SU-DHL-6 (cell line): ENCODE data around the gene UBE2G2.

Experiments
- H2AFZ ChIP-seq: fragments of 200-600 bp; sonication (generic); 2 replicates; pipeline ENCODE4 v1.6.1; 2014; ENCODE audit warnings: low read depth, mild to moderate bottlenecking, moderate library complexity, mixed read lengths, antibody characterized with exemption, low read length; ENCODE audit not compliant: severe bottlenecking
- H3F3A ChIP-seq: fragments of 200-600 bp; shearing (Covaris generic); 2 replicates; pipeline ENCODE4 v1.6.0; 2016; ENCODE audit warnings: antibody characterized with exemption, mild to moderate bottlenecking; ENCODE audit not compliant: insufficient read depth
- H3K27ac ChIP-seq: fragments of 200-600 bp; sonication (generic); 2 replicates; pipeline ENCODE4 v1.5.1; 2016; ENCODE audit warnings: low read depth, mild to moderate bottlenecking, low read length, moderate library complexity, mixed read lengths
- H3K27me3 ChIP-seq: fragments of 200-600 bp; sonication (generic), shearing (Covaris generic); 2 replicates; pipeline ENCODE4 v1.6.0; 2014; ENCODE audit warnings: mild to moderate bottlenecking, low read length
- H3K36me3 ChIP-seq: fragments of 200-600 bp; sonication (generic); 2 replicates; pipeline ENCODE4 v1.6.1; 2014; ENCODE audit warnings: mild to moderate bottlenecking, low read length, mixed read lengths
- H3K4me2 ChIP-seq: fragments of 300-600, 200-600 bp; shearing (Covaris generic), sonication (generic); 2 replicates; pipeline ENCODE4 v1.6.0; 2014; ENCODE audit warnings: low read length, low read depth, mild to moderate bottlenecking; ENCODE audit not compliant: poor library complexity, severe bottlenecking
- H3K4me3 ChIP-seq: fragments of 200-600 bp; sonication (generic); 2 replicates; pipeline ENCODE4 v1.5.1; 2014; ENCODE audit warnings: antibody characterized with exemption, low read length, mild to moderate bottlenecking, mixed read lengths; ENCODE audit not compliant: insufficient read depth, poor library complexity, severe bottlenecking
- H3K79me2 ChIP-seq: fragments of 200-600 bp; sonication (generic); 2 replicates; pipeline ENCODE4 v1.6.1; 2014; ENCODE audit warnings: mild to moderate bottlenecking, low read length, moderate library complexity; ENCODE audit not compliant: insufficient read depth
- H3K9ac ChIP-seq: fragments of 200-600 bp; sonication (generic); 2 replicates; pipeline ENCODE4 v1.7.0; 2014; ENCODE audit warnings: mild to moderate bottlenecking, low read length
- H3K9me2 ChIP-seq: fragments of 200-600 bp; sonication (generic); replicated peaks from 2 replicates; pipeline ENCODE4 v1.6.1; 2014; ENCODE audit warnings: low read length; ENCODE audit not compliant: insufficient read depth
- H3K9me3 ChIP-seq: fragments of 200-600 bp; sonication (generic); 2 replicates; pipeline ENCODE4 v1.6.1; 2014; ENCODE audit warnings: low read length, mixed read lengths; ENCODE audit not compliant: insufficient read depth
- H4K20me1 ChIP-seq: fragments of 200-600 bp; sonication (generic); 2 replicates; pipeline ENCODE4 v1.6.1; 2014; ENCODE audit warnings: low read depth, mild to moderate bottlenecking, antibody characterized with exemption, low read length, moderate library complexity, mixed read lengths
- EZH2phosphoT487 ChIP-seq: fragments of 200-600 bp; sonication (generic), shearing (Covaris generic); conservative IDR thresholded peaks from 2 replicates; pipeline ENCODE4 v1.6.1; 2018; ENCODE audit warnings: mild to moderate bottlenecking, antibody characterized with exemption, low read length, moderate library complexity, mixed read lengths
- TF ChIP-seq, protein P1 (sequence below): fragments of 200-600 bp; sonication (generic); IDR thresholded peaks from one replicate; pipeline ENCODE4 v1.5.1; 2017; ENCODE audit warnings: antibody characterized with exemption, mild to moderate bottlenecking, low read length, moderate library complexity; ENCODE audit not compliant: insufficient read depth, poor library complexity, severe bottlenecking

UBE2G2 gene

DNA sequence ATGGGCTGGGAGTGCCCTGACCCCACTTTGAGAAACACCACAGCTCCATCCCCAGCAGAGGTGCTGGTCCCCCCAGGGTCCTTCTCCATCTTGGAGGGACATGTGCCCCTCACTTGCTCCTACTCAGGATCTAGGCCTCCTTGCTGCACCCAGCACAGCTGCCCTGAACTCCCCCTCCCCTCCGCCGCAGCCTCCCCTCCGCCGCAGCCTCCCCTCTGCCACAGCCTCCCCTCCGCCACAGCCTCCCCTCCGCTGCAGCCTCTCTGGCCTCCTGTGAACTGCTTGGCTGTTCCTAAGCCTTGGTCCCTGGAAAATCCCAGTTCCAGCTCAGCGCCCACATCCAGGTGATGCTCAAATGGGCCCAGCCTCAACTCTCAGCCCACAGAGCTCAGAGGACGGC, 74.3 kb downstream of the UBE2G2 start:
- Histone ChIP-seq H3K79me2 (no peaks in the 10 kb centered on the region), H3K27me3 (no peaks in the 10 kb centered on the region), H3K4me2 (no peak overlapping the region), H2AFZ (no peak overlapping the region), H4K20me1 (no peaks in the 10 kb centered on the region), H3K9me3 (no peaks in the 10 kb centered on the region), H3K27ac (no peak overlapping the region), H3K4me3 (no peak overlapping the region), H3K9ac (no peak overlapping the region), H3K36me3 (no peaks in the 10 kb centered on the region), H3K9me2 (no peaks in the 10 kb centered on the region), H3F3A (no peaks in the 10 kb centered on the region)
- TF ChIP-seq, protein P1, sequence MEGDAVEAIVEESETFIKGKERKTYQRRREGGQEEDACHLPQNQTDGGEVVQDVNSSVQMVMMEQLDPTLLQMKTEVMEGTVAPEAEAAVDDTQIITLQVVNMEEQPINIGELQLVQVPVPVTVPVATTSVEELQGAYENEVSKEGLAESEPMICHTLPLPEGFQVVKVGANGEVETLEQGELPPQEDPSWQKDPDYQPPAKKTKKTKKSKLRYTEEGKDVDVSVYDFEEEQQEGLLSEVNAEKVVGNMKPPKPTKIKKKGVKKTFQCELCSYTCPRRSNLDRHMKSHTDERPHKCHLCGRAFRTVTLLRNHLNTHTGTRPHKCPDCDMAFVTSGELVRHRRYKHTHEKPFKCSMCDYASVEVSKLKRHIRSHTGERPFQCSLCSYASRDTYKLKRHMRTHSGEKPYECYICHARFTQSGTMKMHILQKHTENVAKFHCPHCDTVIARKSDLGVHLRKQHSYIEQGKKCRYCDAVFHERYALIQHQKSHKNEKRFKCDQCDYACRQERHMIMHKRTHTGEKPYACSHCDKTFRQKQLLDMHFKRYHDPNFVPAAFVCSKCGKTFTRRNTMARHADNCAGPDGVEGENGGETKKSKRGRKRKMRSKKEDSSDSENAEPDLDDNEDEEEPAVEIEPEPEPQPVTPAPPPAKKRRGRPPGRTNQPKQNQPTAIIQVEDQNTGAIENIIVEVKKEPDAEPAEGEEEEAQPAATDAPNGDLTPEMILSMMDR: no peak
- no peak for TF ChIP-seq EZH2phosphoT487

DNA sequence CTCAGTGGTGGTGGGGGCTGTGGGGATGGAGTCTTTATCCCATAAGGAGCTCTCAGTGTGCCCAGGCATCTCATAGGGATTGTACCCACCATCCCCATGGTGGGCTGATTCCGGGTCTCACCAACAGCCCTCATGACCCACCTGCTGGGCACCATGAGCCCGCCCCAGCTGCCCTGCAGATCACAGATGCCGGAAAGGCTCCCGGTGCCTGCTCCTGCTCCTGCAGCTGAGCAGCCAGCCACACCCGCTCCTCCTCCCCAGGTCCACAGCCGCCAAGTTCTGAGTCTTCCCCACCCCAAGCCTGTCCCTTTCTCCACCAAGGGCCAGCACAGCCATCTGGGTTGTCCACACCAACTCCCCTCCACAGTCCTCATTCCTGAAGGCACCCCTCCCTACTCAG, 74.8 kb downstream of the UBE2G2 start:
- Histone ChIP-seq H3K4me3 (no peak overlapping the region), H3K9ac (no peak overlapping the region), H3K9me2 (no peaks in the 10 kb centered on the region), H3K79me2 (no peaks in the 10 kb centered on the region), H4K20me1 (no peaks in the 10 kb centered on the region), H3K27me3 (no peaks in the 10 kb centered on the region), H3K4me2 (no peak overlapping the region), H3K27ac (no peak overlapping the region), H2AFZ (no peak overlapping the region), H3K36me3 (no peaks in the 10 kb centered on the region), H3F3A (no peaks in the 10 kb centered on the region), H3K9me3 (no peaks in the 10 kb centered on the region)
- TF ChIP-seq EZH2phosphoT487: no peak
- TF ChIP-seq, protein P1: no peak

DNA sequence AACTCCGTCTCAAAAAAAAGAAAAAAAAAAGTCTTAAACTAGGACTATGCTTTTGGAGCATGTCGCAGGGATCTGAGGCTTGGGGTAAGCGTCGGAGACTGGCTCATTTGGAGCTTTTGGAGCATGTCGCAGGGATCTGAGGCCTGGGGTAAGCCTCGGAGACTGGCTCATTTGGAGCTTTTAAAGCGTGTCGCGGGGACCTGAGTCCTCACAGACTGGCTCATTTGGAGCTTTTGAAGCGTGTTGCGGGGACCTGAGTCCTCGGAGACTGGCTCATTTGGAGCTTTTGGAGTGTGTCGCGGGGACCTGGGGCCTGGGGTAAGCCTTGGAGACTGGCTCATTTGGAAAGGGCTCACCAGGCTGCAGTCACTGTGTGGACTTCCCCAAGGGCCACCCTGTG, 76.7 kb downstream of the UBE2G2 start:
- Histone ChIP-seq H3K27me3 (no peaks in the 10 kb centered on the region), H3F3A (no peaks in the 10 kb centered on the region), H3K4me3 (no peak overlapping the region), H3K9me2 (no peaks in the 10 kb centered on the region), H3K9me3 (no peaks in the 10 kb centered on the region), H3K27ac (no peak overlapping the region), H4K20me1 (no peaks in the 10 kb centered on the region), H2AFZ (no peak overlapping the region), H3K36me3 (no peaks in the 10 kb centered on the region), H3K79me2 (no peaks in the 10 kb centered on the region), H3K4me2 (no peak overlapping the region), H3K9ac (no peak overlapping the region)
- TF ChIP-seq EZH2phosphoT487: no peak
- TF ChIP-seq, protein P1: no peak

DNA sequence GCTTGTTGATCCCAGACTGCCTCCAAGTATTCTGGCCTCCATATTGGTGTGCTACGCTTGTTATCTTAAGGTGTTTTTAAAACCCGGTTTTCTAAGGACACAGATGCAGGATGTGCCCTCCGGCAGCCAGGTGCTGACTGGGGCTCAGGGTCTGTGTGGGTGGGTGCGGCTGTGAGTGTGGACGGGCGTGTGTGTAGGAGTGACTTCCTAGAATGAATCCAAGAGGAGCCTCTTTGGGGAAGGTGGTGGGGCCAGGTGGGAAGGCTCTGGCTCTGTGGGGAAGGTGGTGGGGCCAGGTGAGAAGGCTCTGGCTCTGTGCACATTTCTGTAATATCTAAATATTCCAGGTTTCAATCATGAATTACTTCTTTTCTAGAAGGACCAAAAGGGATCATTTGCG, 77.4 kb downstream of the UBE2G2 start:
- Histone ChIP-seq H3K9me3 (no peaks in the 10 kb centered on the region), H3F3A (no peaks in the 10 kb centered on the region), H4K20me1 (no peaks in the 10 kb centered on the region), H3K27ac (no peak overlapping the region), H3K4me3 (no peak overlapping the region), H3K9me2 (no peaks in the 10 kb centered on the region), H3K4me2 (no peak overlapping the region), H3K79me2 (no peaks in the 10 kb centered on the region), H3K9ac (no peak overlapping the region), H2AFZ (no peak overlapping the region), H3K36me3 (no peaks in the 10 kb centered on the region), H3K27me3 (0 out of 2 replicates have a peak, but pooled peaks cover 4% of the 10 kb centered on the region)
- TF ChIP-seq, protein P1: no peak
- TF ChIP-seq EZH2phosphoT487: no peak
